K562 (cell line): ENCODE results near the gene VWA8. TPM values are rescaled to one million over a fixed set of nuclear protein-coding genes. Genes with fewer than 3 reads are reported as not detected.

Source experiments
- ATAC-seq: fragments of 200-7000 bp; cut with Tn5 transposase; 3 replicates; pipeline ENCODE4 v1.9.1; 2020; ENCODE audit warnings: moderate library complexity
- BruUV-seq: library from RNA; stranded (reverse); fragments of 400-500 nt; replicated peaks from 2 replicates; lab custom pipeline; 2021; lab: Mats Ljungman, UMichigan
- CTCF ChIA-PET: fragments of 300-600 bp; formaldehyde crosslinking; extraction: SDS; loops from one replicate; lab custom pipeline; 2021; ENCODE audit warnings: low intra/inter-chr PET ratio; lab: Yijun Ruan, JAX
- POLR2A ChIA-PET: fragments of 300-600, 350-650 bp; sonication (Branson Sonifier 250); formaldehyde crosslinking; extraction: SDS; loops from one replicate; lab custom pipeline; 2021; ENCODE audit warnings: antibody characterized with exemption, inconsistent platforms; lab: Yijun Ruan, JAX
- DNase-seq, 4 experiments: peaks; one replicate each; pipeline versions ENCODE4 v3.0.0 to v3.0.0-alpha.2; 2011 to 2018; ENCODE audit warnings: low spot score in 3 of 4, mixed read lengths in 3 of 4; ENCODE audit errors: extremely low read depth in 1 of 4
- FAIRE-seq: peaks from 2 replicates; lab custom pipeline; 2011; peaks lifted over from hg19 to GRCh38; lab: Jason Lieb, UNC
- H2AFZ ChIP-seq: 2 replicates; pipeline ENCODE4 v1.6.0; 2011; ENCODE audit warnings: low read depth, low read length, control low read depth, inconsistent platforms
- H3K27ac ChIP-seq: fragments of 200-600 bp; 3 replicates; pipeline ENCODE4 v1.8.0; 2011; ENCODE audit warnings: low read depth, mild to moderate bottlenecking, control low read depth, inconsistent platforms, low read length, moderate library complexity, mixed read lengths; ENCODE audit errors: extremely low read depth
- H3K27me3 ChIP-seq, 2 experiments: fragments of 300-600 bp in 1 of 2; 2 replicates in 1 of 2; 3 replicates in 1 of 2; pipeline versions ENCODE4 v1.6.0 to v1.8.0; 2011; ENCODE audit warnings: inconsistent platforms in 2 of 2, low read length in 2 of 2, mild to moderate bottlenecking in 1 of 2, mixed read lengths in 1 of 2, moderate library complexity in 1 of 2; ENCODE audit not compliant: control insufficient read depth in 2 of 2, insufficient read depth in 2 of 2
- H3K36me3 ChIP-seq: fragments of 300-600 bp; 3 replicates; pipeline ENCODE4 v1.8.0; 2011; ENCODE audit warnings: mild to moderate bottlenecking, low read length, inconsistent platforms; ENCODE audit not compliant: control insufficient read depth, insufficient read depth
- H3K4me1 ChIP-seq, 2 experiments: fragments of 200-600 bp in 1 of 2; replicated peaks in 1 of 2; 2 replicates in 1 of 2; 3 replicates in 1 of 2; pipeline versions ENCODE4 v1.5.1 to v1.8.0; 2011; ENCODE audit warnings: inconsistent platforms in 2 of 2, low read length in 2 of 2, mild to moderate bottlenecking in 1 of 2, mixed read lengths in 1 of 2, moderate library complexity in 1 of 2; ENCODE audit not compliant: control insufficient read depth in 2 of 2, insufficient read depth in 2 of 2
- H3K4me2 ChIP-seq: 2 replicates; pipeline ENCODE4 v1.6.1; 2011; ENCODE audit warnings: low read length, control low read depth, inconsistent platforms, mixed read lengths; ENCODE audit not compliant: insufficient read depth
- H3K4me3 ChIP-seq: fragments of 200-600 bp; sonication (generic), shearing (Covaris generic); 2 replicates; pipeline ENCODE4 v1.5.1; 2016; ENCODE audit warnings: control low read depth, inconsistent platforms
- H3K79me2 ChIP-seq: fragments of 200-600 bp; 3 replicates; pipeline ENCODE4 v1.8.0; 2011; ENCODE audit warnings: low read length, inconsistent platforms; ENCODE audit not compliant: control insufficient read depth, insufficient read depth
- H3K9ac ChIP-seq, 2 experiments: 2 replicates each; pipeline versions ENCODE4 v1.6.0 to v1.6.1; 2011; ENCODE audit warnings: low read depth in 2 of 2, low read length in 2 of 2, control low read depth in 1 of 2, inconsistent platforms in 1 of 2, mild to moderate bottlenecking in 1 of 2, mixed read lengths in 1 of 2; ENCODE audit not compliant: insufficient read depth in 1 of 2
- H3K9me1 ChIP-seq: one replicate; pipeline ENCODE4 v1.6.0; 2011; ENCODE audit warnings: inconsistent platforms, mild to moderate bottlenecking, low read length, moderate library complexity; ENCODE audit not compliant: control insufficient read depth, insufficient read depth
- H3K9me3 ChIP-seq: replicated peaks from 2 replicates; pipeline ENCODE4 v1.5.1; 2011; ENCODE audit warnings: low read depth, low read length, inconsistent platforms; ENCODE audit not compliant: control insufficient read depth, insufficient read depth
- H4K20me1 ChIP-seq: replicated peaks from 2 replicates; pipeline ENCODE4 v1.6.1; 2011; ENCODE audit warnings: low read length, inconsistent platforms, mixed read lengths; ENCODE audit not compliant: control insufficient read depth, insufficient read depth
- CBFA2T2 ChIP-seq: fragments of 450-650 bp; conservative IDR thresholded peaks from 2 replicates; pipeline ENCODE4 v1.6.1; 2017; ENCODE audit warnings: mild to moderate bottlenecking
- CREB3L1 ChIP-seq: fragments of 450-650 bp; IDR thresholded peaks from 2 replicates; pipeline ENCODE4 v1.6.1; 2014; ENCODE audit warnings: low read depth, mild to moderate bottlenecking, moderate library complexity, borderline replicate concordance
- HDAC8 ChIP-seq: fragments of 450-650 bp; IDR thresholded peaks from 2 replicates; pipeline ENCODE4 v1.6.1; 2016; ENCODE audit warnings: mild to moderate bottlenecking, missing genetic modification characterization, moderate library complexity, missing compliant biosample characterization
- IFI16 ChIP-seq: fragments of 250-450 bp; sonication (Bioruptor Pico); IDR thresholded peaks from 2 replicates; pipeline ENCODE4 v2.1.2; 2022; ENCODE audit warnings: mild to moderate bottlenecking, inconsistent platforms
- MEF2D ChIP-seq: conservative IDR thresholded peaks from 2 replicates; pipeline ENCODE4 v1.6.1; 2016; ENCODE audit warnings: low read depth, missing genetic modification characterization, missing compliant biosample characterization
- NEUROD1 ChIP-seq: fragments of 150-350 bp; IDR thresholded peaks from 2 replicates; pipeline ENCODE4 v1.6.1; 2014; ENCODE audit warnings: borderline replicate concordance, low read length, low read depth; ENCODE audit not compliant: partially characterized antibody
- NRF1 ChIP-seq, 2 experiments: fragments of 450-650 bp; IDR thresholded peaks in 1 of 2; conservative IDR thresholded peaks in 1 of 2; 2 replicates each; pipeline ENCODE4 v1.6.1; 2014; ENCODE audit warnings: mild to moderate bottlenecking in 2 of 2
- RFX1 ChIP-seq: fragments of 450-650 bp; IDR thresholded peaks from 2 replicates; pipeline ENCODE4 v1.6.1; 2016; ENCODE audit warnings: mild to moderate bottlenecking, moderate library complexity
- ZBTB26 ChIP-seq: fragments of 450-650 bp; formaldehyde crosslinking; IDR thresholded peaks from 2 replicates; pipeline ENCODE4 v1.4.0; 2022; ENCODE audit warnings: missing genetic modification characterization
- ZKSCAN3 ChIP-seq: fragments of 250-450 bp; sonication (Bioruptor Pico); IDR thresholded peaks from 2 replicates; pipeline ENCODE4 v1.4.0; 2020
- ZNF316 ChIP-seq: fragments of 450-650 bp; IDR thresholded peaks from 2 replicates; pipeline ENCODE4 v1.6.1; 2016
- WGBS: fragments of 100-300 bp; shearing (Covaris generic); methylation state at CpG from one replicate; pipeline ENCODE4 v1.1.6; 2016; ENCODE audit warnings: low coverage, mixed read lengths; ENCODE audit not compliant: insufficient coverage; ENCODE audit errors: missing lambda C conversion rate; 5-methylcytosine and 5-hydroxymethylcytosine counted together
- in situ Hi-C: fragments of 300-500 bp; cut with MboI; formaldehyde crosslinking; loops from 4 replicates; pipeline ENCODE4 v1.15.0; 2018; ENCODE audit warnings: inconsistent platforms, mixed read lengths
- intact Hi-C: fragments of 100-400 bp; cut with micrococcal nuclease; formaldehyde crosslinking; loops from 2 replicates; pipeline ENCODE4 v1.14.2; 2022
- polyA plus RNA-seq, 8 experiments: library from polyadenylated mRNA; depleted of rRNA in 4 of 8; stranded (reverse) in 5 of 8; unstranded in 3 of 8; fragments of >200 nt; fragmentation: Nextera tagmentation in 2 of 8; fragmentation: Illumina TruSeq in 1 of 8; extraction: Ambion mirVana in 2 of 8; extraction: Trizol in 1 of 8; gene quantifications; 2 replicates each; pipeline versions ENCODE4 v1.2.1 to v1.2.3, GENCODE V29; 2011 to 2014; ENCODE audit warnings: inconsistent platforms in 1 of 8, missing spikeins in 1 of 8
- total RNA-seq, 7 experiments: library from RNA; depleted of rRNA in 6 of 7; stranded (reverse); fragments of >200 nt in 6 of 7; fragmentation: Illumina TruSeq in 2 of 7; extraction: Trizol in 2 of 7; gene quantifications; 2 replicates each; pipeline versions ENCODE4 v1.2.1 to v1.2.3, GENCODE V29; 2011 to 2021; ENCODE audit warnings: low replicate concordance in 1 of 7
- TF ChIP-seq, protein P1 (sequence below), 2 experiments: fragments of 450-650 bp in 1 of 2; IDR thresholded peaks; 2 replicates each; pipeline ENCODE4 v1.6.1; 2011 to 2017; ENCODE audit warnings: low read depth in 2 of 2, antibody characterized with exemption in 1 of 2, borderline replicate concordance in 1 of 2, low read length in 1 of 2, mild to moderate bottlenecking in 1 of 2, mixed read lengths in 1 of 2; ENCODE audit not compliant: control insufficient read depth in 1 of 2

VWA8 gene
- total and polyA plus RNA-seq, 9 of the 15 experiments (the other 6 are each of a cell fraction or from before 2014, with no cell fraction given) = 2.1 to 18.5 (median 13.3) TPM

DNA sequence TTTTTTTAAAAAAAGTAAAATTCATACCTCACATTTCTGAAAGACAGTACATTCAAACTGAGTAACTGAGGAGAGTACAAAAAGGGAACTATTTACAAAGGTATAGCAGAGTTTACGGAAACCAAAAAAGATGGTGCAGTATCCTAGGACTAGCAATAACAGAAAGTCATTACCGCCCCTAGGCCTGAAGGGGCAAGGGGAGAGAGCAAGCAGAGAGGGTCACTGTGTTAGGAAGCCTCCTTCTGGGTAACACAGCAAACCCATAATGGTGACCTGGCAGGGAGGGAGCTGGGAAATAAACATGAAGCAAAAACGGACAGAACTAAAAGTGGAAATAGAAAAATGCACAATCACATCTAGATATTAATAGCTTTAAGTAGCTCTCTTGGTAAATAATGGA is 8.2 kb downstream of the VWA8 start:
- H3K27ac ChIP-seq = no peak overlapping the region
- TF ChIP-seq IFI16 (no peak), ZKSCAN3 (no peak), HDAC8 (tag) (no peak), NEUROD1 (no peak), ZNF316 (no peak), ZBTB26 (no peak), MEF2D (no peak), RFX1 (no peak), NRF1 (conservative IDR thresholded peaks at IDR 0.05 in 1 of 2, IDR thresholded peaks at IDR 0.05 in 1 of 2) (no peak), CBFA2T2 (no peak), CREB3L1 (no peak)
- TF ChIP-seq, protein P1, sequence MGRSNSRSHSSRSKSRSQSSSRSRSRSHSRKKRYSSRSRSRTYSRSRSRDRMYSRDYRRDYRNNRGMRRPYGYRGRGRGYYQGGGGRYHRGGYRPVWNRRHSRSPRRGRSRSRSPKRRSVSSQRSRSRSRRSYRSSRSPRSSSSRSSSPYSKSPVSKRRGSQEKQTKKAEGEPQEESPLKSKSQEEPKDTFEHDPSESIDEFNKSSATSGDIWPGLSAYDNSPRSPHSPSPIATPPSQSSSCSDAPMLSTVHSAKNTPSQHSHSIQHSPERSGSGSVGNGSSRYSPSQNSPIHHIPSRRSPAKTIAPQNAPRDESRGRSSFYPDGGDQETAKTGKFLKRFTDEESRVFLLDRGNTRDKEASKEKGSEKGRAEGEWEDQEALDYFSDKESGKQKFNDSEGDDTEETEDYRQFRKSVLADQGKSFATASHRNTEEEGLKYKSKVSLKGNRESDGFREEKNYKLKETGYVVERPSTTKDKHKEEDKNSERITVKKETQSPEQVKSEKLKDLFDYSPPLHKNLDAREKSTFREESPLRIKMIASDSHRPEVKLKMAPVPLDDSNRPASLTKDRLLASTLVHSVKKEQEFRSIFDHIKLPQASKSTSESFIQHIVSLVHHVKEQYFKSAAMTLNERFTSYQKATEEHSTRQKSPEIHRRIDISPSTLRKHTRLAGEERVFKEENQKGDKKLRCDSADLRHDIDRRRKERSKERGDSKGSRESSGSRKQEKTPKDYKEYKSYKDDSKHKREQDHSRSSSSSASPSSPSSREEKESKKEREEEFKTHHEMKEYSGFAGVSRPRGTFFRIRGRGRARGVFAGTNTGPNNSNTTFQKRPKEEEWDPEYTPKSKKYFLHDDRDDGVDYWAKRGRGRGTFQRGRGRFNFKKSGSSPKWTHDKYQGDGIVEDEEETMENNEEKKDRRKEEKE (IDR thresholded peaks at IDR 0.05; ENCODE audit: borderline replicate concordance in 1 of 2, control insufficient read depth in 1 of 2, low read depth in 2 of 2, low read length in 1 of 2) = no peak
- POLR2A ChIA-PET = interaction anchor here (0.7 kb wide), 1 partner anchor 26 kb away, joined by 3 read pairs; no protein-coding TSS in a partner anchor
- peaks cover 17% of the 10 kb centered on the region; the same call in 2 of the 3 replicates for H3K36me3 ChIP-seq
- peaks cover 78% of the 10 kb centered on the region for H3K79me2 ChIP-seq
- BruUV-seq = no TSS peak
- no peak overlapping the region for H3K9ac ChIP-seq
- H3K4me3 ChIP-seq = no peak overlapping the region
- H3K9me1 ChIP-seq = no peaks in the 10 kb centered on the region
- in situ Hi-C loops = no loop called here
- WGBS = 78% methylated on average over 3 of the region's 3 CpGs
- H3K27me3 ChIP-seq = no peaks in the 10 kb centered on the region
- FAIRE-seq (no peak), ATAC-seq (no peak), DNase-seq (no peak)
- H3K4me1 ChIP-seq = peaks cover 0 to 15% of the 10 kb centered on the region in 2 experiments; a peak in 3 of 5 replicates
- no peak overlapping the region for H3K4me2 ChIP-seq
- no peak overlapping the region for H2AFZ ChIP-seq
- intact Hi-C loops = no loop called here
- no peaks in the 10 kb centered on the region for H4K20me1 ChIP-seq
- CTCF ChIA-PET = no interaction called here
- H3K9me3 ChIP-seq = no peaks in the 10 kb centered on the region
